Measurements from ENCODE around the gene SLC7A4.
"Not testable (repeated sequence)": the region's sequence is repeated elsewhere in the genome, so short reads cannot be mapped to it uniquely, and the experiment has no call there.

SLC7A4 gene

DNA sequence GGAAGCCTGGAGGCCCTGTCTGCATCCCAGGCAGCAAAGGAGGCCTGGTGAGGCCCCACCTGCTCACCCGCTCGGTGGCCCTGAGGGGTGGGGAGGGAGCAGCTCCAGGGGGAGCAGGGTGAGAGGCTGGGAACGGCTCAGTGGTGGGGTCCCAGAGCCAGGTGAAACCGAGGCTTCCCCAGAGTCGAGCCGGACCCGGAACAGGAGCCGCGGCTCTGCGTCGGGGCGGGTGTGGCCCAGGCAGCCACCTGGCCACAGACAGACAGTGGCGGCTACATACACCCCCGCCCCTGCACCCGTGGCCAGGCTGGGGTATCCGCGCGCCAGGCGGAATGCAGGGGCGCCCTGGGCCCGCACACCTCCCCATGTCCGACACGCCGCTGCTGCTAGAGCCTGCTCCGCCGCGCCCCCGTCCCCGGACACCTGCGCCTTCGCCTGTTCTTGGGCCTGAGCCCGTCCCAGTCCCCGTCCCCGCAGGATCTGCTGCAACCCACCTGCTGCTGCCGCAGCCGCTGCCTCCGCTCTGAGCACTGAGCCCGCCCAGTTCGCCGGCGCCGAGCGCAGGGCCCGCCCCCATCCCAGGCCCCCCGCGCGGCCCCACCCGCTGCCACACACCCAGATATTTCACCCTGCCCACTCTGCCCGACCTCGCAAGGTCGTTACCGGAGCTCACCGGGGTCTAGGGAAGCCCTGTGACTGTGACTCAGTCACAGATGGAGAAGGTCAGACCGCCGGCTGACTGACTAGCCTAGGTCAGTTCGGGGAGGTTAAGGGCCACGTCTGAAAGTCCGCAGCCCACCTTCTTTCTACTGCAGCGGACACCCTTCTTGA lies at the start of gene SLC7A4:
TSS of gene SLC7A4 (minus strand) at position 525 of the 831 bp plus-strand sequence. CDS start 749 bp downstream, outside the sequence.
- DNase-seq (ENCODE audit: low read depth): no peak

- no peak for DNase-seq (ENCODE audit: low read depth)
Observed at GRCh38 chr22:21080435-21081137, 48.2 kb upstream of the SLC7A4 start.

- DNase-seq (ENCODE audit: low read depth): no peak
Observed at GRCh38 chr22:21079493-21079892, 47.1 kb upstream of the SLC7A4 start.

- no peak for DNase-seq (ENCODE audit: low read depth)
Observed at GRCh38 chr22:21078916-21079315, 46.6 kb upstream of the SLC7A4 start.

DNA sequence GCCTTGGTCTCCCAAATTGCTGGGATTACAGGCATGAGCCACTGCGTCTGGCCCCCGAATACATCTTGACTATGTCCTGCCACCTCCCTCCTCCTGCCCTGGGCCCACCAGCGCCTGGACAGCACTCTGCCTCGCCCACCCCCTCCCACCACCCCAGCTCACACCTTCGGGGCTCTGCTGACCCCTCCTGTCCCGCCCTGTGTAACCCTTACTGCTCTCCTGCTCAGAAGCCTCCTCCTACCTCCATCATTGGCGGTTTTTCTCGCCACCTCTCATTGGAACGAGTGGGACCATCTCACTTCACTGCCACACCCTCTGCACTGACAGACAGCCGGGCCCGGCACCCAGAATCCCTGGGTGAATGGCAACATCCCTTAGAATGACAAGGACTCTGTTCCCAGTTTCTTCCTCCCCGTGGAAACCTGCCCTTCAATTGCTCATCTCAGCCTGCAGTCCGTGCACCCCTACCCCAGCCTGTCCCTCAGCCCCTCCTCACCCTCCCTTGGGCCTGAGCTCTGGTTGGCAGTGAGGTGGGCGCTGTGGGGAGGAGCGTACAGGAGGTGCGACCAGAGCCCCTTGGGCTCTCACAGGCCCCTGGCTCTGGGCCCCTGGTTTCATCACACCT lies 45.6 kb upstream of the SLC7A4 start:
- DNase-seq (ENCODE audit: low read depth): no peak

DNA sequence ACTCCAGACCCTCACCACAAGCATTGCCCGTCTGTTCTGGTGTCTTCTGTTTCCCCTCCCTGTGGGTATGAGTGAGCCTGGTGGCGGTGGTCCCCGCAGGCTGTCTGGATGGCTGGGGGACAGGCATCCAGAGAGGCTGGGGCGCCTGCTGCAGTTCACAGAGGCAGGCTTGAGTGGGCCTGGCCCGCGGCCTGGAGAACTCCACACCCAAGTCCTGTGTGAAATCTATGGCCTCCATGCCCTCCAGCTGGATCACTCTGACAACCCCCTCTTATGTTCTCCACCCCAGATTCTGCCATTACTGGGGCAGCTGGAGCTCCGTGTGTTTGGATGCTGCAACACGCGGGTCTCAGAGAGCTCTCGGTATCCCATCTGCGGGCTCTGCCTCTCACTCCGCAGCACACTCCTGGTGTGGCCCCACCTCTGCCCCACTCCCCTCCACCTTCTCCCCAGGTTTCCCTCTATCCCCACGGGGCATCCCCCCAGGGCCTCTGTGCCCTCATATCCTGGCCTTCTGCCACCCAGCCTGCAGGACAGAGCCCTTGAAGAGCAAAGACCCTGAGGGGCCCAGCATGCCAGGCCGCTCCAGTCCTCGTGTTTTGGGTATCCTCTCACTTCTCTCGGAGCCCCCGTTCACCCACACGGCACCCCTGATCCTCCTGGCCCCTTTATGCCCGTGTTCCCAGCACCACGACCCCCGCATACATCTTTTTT lies 44.7 kb upstream of the SLC7A4 start:
- DNase-seq (ENCODE audit: low read depth): no peak

DNA sequence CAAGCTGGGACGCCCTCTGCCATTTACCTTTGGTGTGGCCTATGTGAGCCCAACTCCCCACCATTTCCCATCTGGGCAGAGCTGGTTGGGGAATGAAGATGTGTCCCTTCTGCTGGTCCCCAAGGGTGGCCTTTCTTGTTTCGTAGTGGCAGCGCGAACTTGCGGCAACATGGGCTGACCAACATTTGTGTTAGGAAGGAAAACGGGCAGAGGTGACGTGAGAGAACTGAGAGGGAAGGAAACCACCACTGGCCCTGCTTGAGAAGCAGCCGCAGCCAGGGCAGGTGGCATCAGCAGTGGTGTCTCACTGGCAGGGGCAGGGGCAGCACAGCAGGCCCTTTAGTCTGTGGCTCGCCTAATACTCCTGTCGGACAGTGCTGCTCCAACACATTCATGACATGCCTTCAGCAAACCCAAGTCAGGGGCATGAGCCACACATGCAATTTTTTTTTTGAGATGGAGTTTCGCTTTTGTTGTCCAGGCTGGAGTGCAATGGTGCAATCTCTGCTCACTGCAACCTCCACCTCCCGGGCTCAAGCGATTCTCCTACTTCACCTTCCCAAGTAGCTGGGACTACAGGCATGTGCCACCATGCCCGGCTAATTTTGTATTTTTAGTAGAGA lies 43.3 kb upstream of the SLC7A4 start:
- no peak for DNase-seq (ENCODE audit: low read depth)

- DNase-seq (ENCODE audit: low read depth): no peak
Observed at GRCh38 chr22:21074102-21074715, 41.8 kb upstream of the SLC7A4 start.

DNA sequence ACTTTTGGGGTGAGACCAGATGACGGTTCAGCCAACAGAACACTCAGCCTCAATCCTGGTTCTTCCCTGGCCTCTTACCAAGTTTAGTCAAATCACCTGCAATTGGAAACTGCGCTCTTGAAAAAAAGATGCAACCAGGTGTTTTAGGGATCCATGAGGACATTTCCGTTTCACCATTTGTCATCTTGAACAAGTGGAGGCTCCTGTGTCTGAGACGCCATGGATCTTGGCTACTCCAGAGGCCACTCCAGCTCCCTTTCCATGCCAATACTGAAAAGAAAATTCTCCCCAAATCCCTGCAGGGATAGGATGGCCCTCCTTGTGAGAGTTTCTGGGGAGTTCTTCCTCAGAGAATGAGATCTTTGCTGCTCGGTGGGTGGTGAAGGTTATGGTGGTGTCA lies 41.1 kb upstream of the SLC7A4 start:
- DNase-seq (ENCODE audit: low read depth): no peak

- no peak for DNase-seq (ENCODE audit: low read depth)
Observed at GRCh38 chr22:21073023-21073422, 40.7 kb upstream of the SLC7A4 start.

- DNase-seq (ENCODE audit: low read depth): not testable (repeated sequence)
Observed at GRCh38 chr22:21071796-21072195, 39.4 kb upstream of the SLC7A4 start.

- no peak for DNase-seq (ENCODE audit: low read depth)
Observed at GRCh38 chr22:21070690-21071615, 38.6 kb upstream of the SLC7A4 start.

DNA sequence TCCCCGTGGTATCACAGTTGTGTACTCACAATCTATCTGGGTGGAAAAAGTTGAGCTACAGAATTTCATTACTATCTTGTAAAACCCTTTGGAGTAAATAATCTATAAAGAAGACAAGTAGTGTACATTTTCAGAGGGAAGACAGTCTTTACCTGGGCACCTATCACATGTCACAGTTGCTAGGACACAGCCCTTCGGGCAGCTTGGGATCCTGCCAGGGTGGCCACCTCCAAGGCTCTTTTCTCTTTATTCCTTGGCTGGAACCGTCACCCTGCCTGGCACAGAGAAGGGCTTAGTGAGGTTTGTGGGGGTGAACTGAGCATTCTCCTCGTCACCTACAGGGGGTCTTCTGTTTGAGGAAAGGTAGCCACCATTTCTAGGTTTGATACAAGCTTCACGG lies 37.0 kb upstream of the SLC7A4 start:
- DNase-seq (ENCODE audit: low read depth): no peak

- no peak for DNase-seq (ENCODE audit: low read depth)
Observed at GRCh38 chr22:21068681-21069276, 36.4 kb upstream of the SLC7A4 start.

DNA sequence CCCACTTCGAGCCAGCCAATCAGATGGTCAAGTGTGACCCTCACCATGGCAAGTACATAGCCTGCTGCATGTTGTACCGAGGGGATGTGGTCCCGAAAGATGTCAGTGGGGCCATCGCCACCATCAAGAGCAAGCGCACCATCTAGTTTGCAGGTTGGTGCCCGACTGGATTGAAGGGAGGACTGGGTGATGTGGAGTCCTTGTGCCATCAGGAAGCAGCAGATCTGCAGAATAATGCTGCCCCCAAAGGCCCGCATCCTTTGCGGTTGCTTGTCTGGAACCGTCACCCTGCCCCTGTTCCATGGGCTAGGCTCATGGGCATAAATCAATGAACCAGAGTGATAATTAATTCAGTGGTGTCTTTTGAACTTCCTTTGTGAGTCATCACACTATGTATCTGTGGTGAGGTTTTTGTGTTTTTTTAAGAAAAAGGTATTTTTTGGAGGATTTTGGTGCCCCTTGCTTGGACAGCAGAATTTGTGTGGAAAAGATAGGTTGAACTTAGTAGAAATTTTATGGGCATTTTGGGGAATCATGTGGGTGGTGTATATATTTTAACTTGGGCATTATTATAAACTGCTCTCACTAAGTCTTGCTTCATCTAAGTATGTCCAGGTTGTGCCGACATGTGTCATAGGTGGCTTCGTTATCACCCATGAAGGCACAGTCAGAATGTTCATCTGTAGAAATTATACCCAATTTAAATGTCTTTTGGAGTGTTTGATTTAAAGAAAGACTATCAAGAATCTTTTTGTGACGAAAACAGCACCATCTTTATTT lies 35.7 kb upstream of the SLC7A4 start:
- no peak for DNase-seq (ENCODE audit: low read depth)

- no peak for DNase-seq (ENCODE audit: low read depth)
Observed at GRCh38 chr22:21067075-21067900, 34.9 kb upstream of the SLC7A4 start.

- DNase-seq (ENCODE audit: low read depth): no peak
Observed at GRCh38 chr22:21064917-21065864, 32.8 kb upstream of the SLC7A4 start.
